Mesenchymal stem cell (in vitro differentiated cells and primary cell): Measurements from ENCODE around the gene HPSE2.

Source experiments
- DNase-seq: peaks from one replicate; pipeline ENCODE4 v3.0.0-alpha.2; 2013
- H2AFZ ChIP-seq: one replicate; pipeline ENCODE4 v1.6.1; 2013; ENCODE audit warnings: low read depth, mild to moderate bottlenecking, control low read depth, inconsistent platforms, low read length, moderate library complexity
- H2AK5ac ChIP-seq: 2 replicates; pipeline ENCODE4 v1.6.1; 2013; ENCODE audit warnings: low read length, moderate library complexity, mild to moderate bottlenecking, inconsistent platforms; ENCODE audit not compliant: severe bottlenecking
- H2BK120ac ChIP-seq: one replicate; pipeline ENCODE4 v1.6.1; 2013; ENCODE audit warnings: low read depth, mild to moderate bottlenecking, inconsistent platforms, low read length, moderate library complexity
- H2BK12ac ChIP-seq, 2 experiments: one replicate each; pipeline ENCODE4 v1.6.1; 2013; ENCODE audit warnings: inconsistent platforms in 2 of 2, low read length in 2 of 2, mild to moderate bottlenecking in 2 of 2, moderate library complexity in 2 of 2, control low read depth in 1 of 2
- H2BK15ac ChIP-seq: one replicate; pipeline ENCODE4 v1.6.1; 2013; ENCODE audit warnings: mild to moderate bottlenecking, low read depth, inconsistent platforms; ENCODE audit not compliant: poor library complexity, severe bottlenecking
- H2BK5ac ChIP-seq: 2 replicates; pipeline ENCODE4 v1.6.1; 2013; ENCODE audit warnings: low read depth, mild to moderate bottlenecking, low read length, control low read depth, inconsistent platforms; ENCODE audit not compliant: poor library complexity, severe bottlenecking
- H3K14ac ChIP-seq, 2 experiments: one replicate each; pipeline ENCODE4 v1.6.1; 2013; ENCODE audit warnings: inconsistent platforms in 2 of 2, low read length in 2 of 2, control low read depth in 1 of 2, mild to moderate bottlenecking in 1 of 2, moderate library complexity in 1 of 2
- H3K18ac ChIP-seq, 2 experiments: one replicate each; pipeline ENCODE4 v1.6.1; 2013; ENCODE audit warnings: inconsistent platforms in 2 of 2, low read length in 2 of 2, control low read depth in 1 of 2, low read depth in 1 of 2, mild to moderate bottlenecking in 1 of 2
- H3K23ac ChIP-seq, 2 experiments: one replicate each; pipeline ENCODE4 v1.6.1; 2013; ENCODE audit warnings: inconsistent platforms in 2 of 2, low read length in 2 of 2, mild to moderate bottlenecking in 2 of 2, moderate library complexity in 2 of 2, control low read depth in 1 of 2
- H3K27ac ChIP-seq: 2 replicates; pipeline ENCODE4 v1.5.1; 2013; ENCODE audit warnings: mild to moderate bottlenecking, moderate library complexity, low read length, control low read depth, inconsistent platforms; ENCODE audit not compliant: poor library complexity, severe bottlenecking
- H3K27me3 ChIP-seq, 2 experiments: 2 replicates each; pipeline versions ENCODE4 v1.6.1 to v1.7.0; 2013; ENCODE audit warnings: low read length in 2 of 2, mild to moderate bottlenecking in 2 of 2, moderate library complexity in 2 of 2, control low read depth in 1 of 2, inconsistent platforms in 1 of 2; ENCODE audit not compliant: control insufficient read depth in 1 of 2, insufficient read depth in 1 of 2
- H3K36me3 ChIP-seq, 2 experiments: 2 replicates each; pipeline versions ENCODE4 v1.6.1 to v1.7.0; 2013; ENCODE audit warnings: low read length in 2 of 2, control low read depth in 1 of 2, inconsistent platforms in 1 of 2, low read depth in 1 of 2, mild to moderate bottlenecking in 1 of 2; ENCODE audit not compliant: insufficient read depth in 2 of 2, control insufficient read depth in 1 of 2
- H3K4ac ChIP-seq, 2 experiments: one replicate each; pipeline ENCODE4 v1.6.1; 2013; ENCODE audit warnings: inconsistent platforms in 2 of 2, low read length in 2 of 2, mild to moderate bottlenecking in 2 of 2, moderate library complexity in 2 of 2, control low read depth in 1 of 2, low read depth in 1 of 2
- H3K4me1 ChIP-seq: 2 replicates; pipeline ENCODE4 v1.6.1; 2013; ENCODE audit warnings: low read depth, low read length, control low read depth; ENCODE audit not compliant: control insufficient read depth, insufficient read depth
- H3K4me2 ChIP-seq: 2 replicates; pipeline ENCODE4 v1.6.1; 2013; ENCODE audit warnings: low read length, mild to moderate bottlenecking, inconsistent platforms; ENCODE audit not compliant: poor library complexity, severe bottlenecking
- H3K4me3 ChIP-seq, 2 experiments: 2 replicates each; pipeline versions ENCODE4 v1.5.1 to v1.7.0; 2013; ENCODE audit warnings: low read length in 2 of 2, mild to moderate bottlenecking in 2 of 2, control low read depth in 1 of 2, low read depth in 1 of 2; ENCODE audit not compliant: insufficient read depth in 1 of 2
- H3K79me1 ChIP-seq: replicated peaks from 2 replicates; pipeline ENCODE4 v1.6.1; 2013; ENCODE audit warnings: mild to moderate bottlenecking, control low read depth, low read length, inconsistent platforms; ENCODE audit not compliant: poor library complexity, severe bottlenecking
- H3K9ac ChIP-seq: 2 replicates; pipeline ENCODE4 v1.7.0; 2013; ENCODE audit warnings: mild to moderate bottlenecking, low read length, moderate library complexity
- H3K9me3 ChIP-seq: 2 replicates; pipeline ENCODE4 v1.7.0; 2013; ENCODE audit warnings: mild to moderate bottlenecking, low read length; ENCODE audit not compliant: control insufficient read depth
- H4K8ac ChIP-seq: one replicate; pipeline ENCODE4 v1.6.1; 2013; ENCODE audit warnings: inconsistent platforms, mild to moderate bottlenecking, low read length, moderate library complexity
- H4K91ac ChIP-seq: one replicate; pipeline ENCODE4 v1.6.1; 2013; ENCODE audit warnings: mild to moderate bottlenecking, low read length, inconsistent platforms
- WGBS: methylation state at CpG from one replicate; pipeline ENCODE4 v1.1.7; 2013; ENCODE audit warnings: mixed read lengths; 5-methylcytosine and 5-hydroxymethylcytosine counted together

The HPSE2 gene

GRCh38 chr10:98466861-98467505 is 768.7 kb downstream of the HPSE2 start:
- Histone ChIP-seq H3K14ac (no peak overlapping the region), H2BK120ac (no peak overlapping the region), H3K9me3 (no peaks in the 10 kb centered on the region), H3K4me2 (no peak overlapping the region), H3K27me3 (peaks cover 0 to 13% of the 10 kb centered on the region in 2 experiments), H3K4ac (peak overlapping the region in 1 of 2 experiments; percentile 63), H3K23ac (no peak overlapping the region), H3K18ac (peak overlapping the region in 1 of 2 experiments; percentile 59), H3K4me3 (no peak overlapping the region), H2BK12ac (peak overlapping the region; percentile 34 to 51), H4K8ac (peak overlapping the region; percentile 65), H4K91ac (no peak overlapping the region), H2AFZ (no peak overlapping the region), H3K36me3 (no peaks in the 10 kb centered on the region), H3K9ac (peak overlapping the region; percentile 70), H3K4me1 (peaks cover 5% of the 10 kb centered on the region), H2BK5ac (no peak overlapping the region), H3K27ac (no peak overlapping the region), H2AK5ac (no peak overlapping the region), H2BK15ac (no peak overlapping the region), H3K79me1 (no peaks in the 10 kb centered on the region)
- 75% methylated on average over 15 of the region's 15 CpGs for WGBS
- no peak for DNase-seq

- Histone ChIP-seq H3K4me2 (no peak overlapping the region), H2BK15ac (no peak overlapping the region), H2BK120ac (no peak overlapping the region), H3K23ac (no peak overlapping the region), H3K14ac (no peak overlapping the region), H3K27ac (no peak overlapping the region), H3K18ac (no peak overlapping the region), H3K27me3 (peaks cover 0 to 11% of the 10 kb centered on the region in 2 experiments), H2AFZ (no peak overlapping the region), H3K4me1 (peaks cover 9% of the 10 kb centered on the region), H4K8ac (no peak overlapping the region), H3K9ac (no peak overlapping the region), H3K79me1 (no peaks in the 10 kb centered on the region), H4K91ac (no peak overlapping the region), H3K4ac (no peak overlapping the region), H3K9me3 (no peaks in the 10 kb centered on the region), H3K4me3 (no peak overlapping the region), H2BK5ac (no peak overlapping the region), H3K36me3 (no peaks in the 10 kb centered on the region), H2BK12ac (peak overlapping the region; percentile 6 to 79), H2AK5ac (no peak overlapping the region)
- WGBS = 100% methylated on average over 3 of the region's 3 CpGs
- no peak for DNase-seq
Measured at GRCh38 chr10:98465866-98466265, 769.8 kb downstream of the HPSE2 start.

- no peak overlapping the region for H2BK5ac ChIP-seq
- no peaks in the 10 kb centered on the region for H3K27me3 ChIP-seq
- H2BK120ac ChIP-seq = no peak overlapping the region
- H2BK12ac ChIP-seq = peak overlapping the region; percentile 75 to 80
- peaks cover 9% of the 10 kb centered on the region for H3K4me1 ChIP-seq
- H3K4ac ChIP-seq = peak overlapping the region in 1 of 2 experiments; percentile 38
- 53% methylated on average over 7 of the region's 8 CpGs for WGBS
- no peak overlapping the region for H3K4me2 ChIP-seq
- no peak for DNase-seq
- no peak overlapping the region for H3K14ac ChIP-seq
- H3K4me3 ChIP-seq = no peak overlapping the region
- peak overlapping the region; percentile 84 for H4K8ac ChIP-seq
- no peak overlapping the region for H4K91ac ChIP-seq
- no peak overlapping the region for H2AK5ac ChIP-seq
- no peaks in the 10 kb centered on the region for H3K9me3 ChIP-seq
- H3K36me3 ChIP-seq = no peaks in the 10 kb centered on the region
- no peak overlapping the region for H3K27ac ChIP-seq
- peak overlapping the region in 1 of 2 experiments; percentile 30 for H3K18ac ChIP-seq
- no peaks in the 10 kb centered on the region for H3K79me1 ChIP-seq
- no peak overlapping the region for H2AFZ ChIP-seq
- no peak overlapping the region for H2BK15ac ChIP-seq
- H3K23ac ChIP-seq = no peak overlapping the region
- H3K9ac ChIP-seq = no peak overlapping the region
Measured at GRCh38 chr10:98463976-98464754, 771.5 kb downstream of the HPSE2 start.

GRCh38 chr10:98463016-98463415 is 772.6 kb downstream of the HPSE2 start:
- H3K79me1 ChIP-seq = no peaks in the 10 kb centered on the region
- H2BK120ac ChIP-seq = no peak overlapping the region
- H4K8ac ChIP-seq = no peak overlapping the region
- H2BK15ac ChIP-seq = no peak overlapping the region
- peak overlapping the region; percentile 45 to 70 for H2BK12ac ChIP-seq
- no peak overlapping the region for H3K4me3 ChIP-seq
- no peak overlapping the region for H3K14ac ChIP-seq
- peak overlapping the region; percentile 68 for H2AK5ac ChIP-seq
- H3K4me1 ChIP-seq = peaks cover 9% of the 10 kb centered on the region
- H2AFZ ChIP-seq = no peak overlapping the region
- 100% methylated on average over 3 of the region's 6 CpGs for WGBS
- no peak overlapping the region for H4K91ac ChIP-seq
- no peaks in the 10 kb centered on the region for H3K27me3 ChIP-seq
- H3K4ac ChIP-seq = no peak overlapping the region
- H3K4me2 ChIP-seq = no peak overlapping the region
- no peak overlapping the region for H2BK5ac ChIP-seq
- no peak overlapping the region for H3K9ac ChIP-seq
- no peaks in the 10 kb centered on the region for H3K9me3 ChIP-seq
- no peak for DNase-seq
- H3K36me3 ChIP-seq = no peaks in the 10 kb centered on the region
- no peak overlapping the region for H3K27ac ChIP-seq
- no peak overlapping the region for H3K23ac ChIP-seq
- no peak overlapping the region for H3K18ac ChIP-seq
